ENCODE data around the gene ZBTB17. TPM values are rescaled to one million over a fixed set of nuclear protein-coding genes. Genes with fewer than 3 reads are reported as not detected.
A peak's percentile ranks its signal among the peaks of the same experiment; 100 is the strongest.

ZBTB17 gene
- total and polyA plus RNA-seq, 2 of the 4 experiments (the other 2 are of a cell fraction), result 26.3 to 58.2 TPM

DNA sequence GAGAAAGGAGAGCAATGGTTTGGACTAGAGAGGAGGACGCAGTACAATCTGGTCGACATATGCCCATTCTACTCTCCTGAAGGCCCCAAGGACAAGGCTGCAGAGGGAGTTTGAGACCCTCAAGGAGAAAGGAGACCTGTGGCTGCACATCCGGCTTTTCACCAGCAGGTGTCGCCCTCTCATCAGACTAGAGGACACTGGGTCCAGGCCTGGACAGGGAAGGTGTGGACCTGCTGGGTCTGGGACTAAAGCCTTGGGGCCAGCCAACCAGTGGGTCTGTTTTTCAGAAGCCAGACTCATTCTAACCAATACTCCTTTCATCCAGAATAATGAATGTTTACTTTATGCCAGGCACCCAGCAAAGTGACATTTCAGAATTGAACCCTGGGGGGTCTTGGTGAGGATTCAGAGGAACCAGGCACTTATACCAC lies 33.1 kb upstream of the ZBTB17 start:
- no peak overlapping the region for H4K8ac ChIP-seq (ENCODE audit: low read depth in 2 of 2, low read length in 2 of 2)
- TF ChIP-seq MXI1 (IDR thresholded peaks at IDR 0.05; ENCODE audit: borderline replicate concordance, low read depth, low read length) (no peak), FOS (IDR thresholded peaks at IDR 0.05; ENCODE audit: low read depth, low read length) (no peak), RAD21 (IDR thresholded peaks at IDR 0.05; ENCODE audit: low read length) (peak; percentile 98), MAZ (IDR thresholded peaks at IDR 0.05; ENCODE audit: borderline replicate concordance, low read depth, low read length) (no peak), CEBPB (IDR thresholded peaks at IDR 0.05; ENCODE audit: low read depth, low read length) (no peak), SMC3 (IDR thresholded peaks at IDR 0.05; ENCODE audit: low read depth, low read length) (peak; percentile 98), BHLHE40 (IDR thresholded peaks at IDR 0.05; ENCODE audit: low read depth, low read length) (no peak), MAFK (IDR thresholded peaks at IDR 0.05; ENCODE audit: low read depth, low read length) (no peak), RFX5 (IDR thresholded peaks at IDR 0.05; ENCODE audit: low read depth, low read length) (no peak), RCOR1 (IDR thresholded peaks at IDR 0.05; ENCODE audit: insufficient replicate concordance, low read length) (no peak), POLR2A (IDR thresholded peaks at IDR 0.05; ENCODE audit: low read depth, low read length) (0 out of 2 replicates have a peak, but pooled peaks have one; percentile 23), NFE2L2 (IDR thresholded peaks at IDR 0.05; ENCODE audit: low read depth, low read length) (no peak), CHD1 (IDR thresholded peaks at IDR 0.05; ENCODE audit: low read depth, low read length) (no peak)
- TF ChIP-seq, protein P1, sequence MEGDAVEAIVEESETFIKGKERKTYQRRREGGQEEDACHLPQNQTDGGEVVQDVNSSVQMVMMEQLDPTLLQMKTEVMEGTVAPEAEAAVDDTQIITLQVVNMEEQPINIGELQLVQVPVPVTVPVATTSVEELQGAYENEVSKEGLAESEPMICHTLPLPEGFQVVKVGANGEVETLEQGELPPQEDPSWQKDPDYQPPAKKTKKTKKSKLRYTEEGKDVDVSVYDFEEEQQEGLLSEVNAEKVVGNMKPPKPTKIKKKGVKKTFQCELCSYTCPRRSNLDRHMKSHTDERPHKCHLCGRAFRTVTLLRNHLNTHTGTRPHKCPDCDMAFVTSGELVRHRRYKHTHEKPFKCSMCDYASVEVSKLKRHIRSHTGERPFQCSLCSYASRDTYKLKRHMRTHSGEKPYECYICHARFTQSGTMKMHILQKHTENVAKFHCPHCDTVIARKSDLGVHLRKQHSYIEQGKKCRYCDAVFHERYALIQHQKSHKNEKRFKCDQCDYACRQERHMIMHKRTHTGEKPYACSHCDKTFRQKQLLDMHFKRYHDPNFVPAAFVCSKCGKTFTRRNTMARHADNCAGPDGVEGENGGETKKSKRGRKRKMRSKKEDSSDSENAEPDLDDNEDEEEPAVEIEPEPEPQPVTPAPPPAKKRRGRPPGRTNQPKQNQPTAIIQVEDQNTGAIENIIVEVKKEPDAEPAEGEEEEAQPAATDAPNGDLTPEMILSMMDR (conservative IDR thresholded peaks at IDR 0.05; ENCODE audit: low read depth, low read length), result peak; percentile 97
- TF ChIP-seq, protein P2, sequence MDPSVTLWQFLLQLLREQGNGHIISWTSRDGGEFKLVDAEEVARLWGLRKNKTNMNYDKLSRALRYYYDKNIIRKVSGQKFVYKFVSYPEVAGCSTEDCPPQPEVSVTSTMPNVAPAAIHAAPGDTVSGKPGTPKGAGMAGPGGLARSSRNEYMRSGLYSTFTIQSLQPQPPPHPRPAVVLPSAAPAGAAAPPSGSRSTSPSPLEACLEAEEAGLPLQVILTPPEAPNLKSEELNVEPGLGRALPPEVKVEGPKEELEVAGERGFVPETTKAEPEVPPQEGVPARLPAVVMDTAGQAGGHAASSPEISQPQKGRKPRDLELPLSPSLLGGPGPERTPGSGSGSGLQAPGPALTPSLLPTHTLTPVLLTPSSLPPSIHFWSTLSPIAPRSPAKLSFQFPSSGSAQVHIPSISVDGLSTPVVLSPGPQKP (IDR thresholded peaks at IDR 0.05; ENCODE audit: borderline replicate concordance, low read depth, low read length), result no peak
- TF ChIP-seq, protein P3, sequence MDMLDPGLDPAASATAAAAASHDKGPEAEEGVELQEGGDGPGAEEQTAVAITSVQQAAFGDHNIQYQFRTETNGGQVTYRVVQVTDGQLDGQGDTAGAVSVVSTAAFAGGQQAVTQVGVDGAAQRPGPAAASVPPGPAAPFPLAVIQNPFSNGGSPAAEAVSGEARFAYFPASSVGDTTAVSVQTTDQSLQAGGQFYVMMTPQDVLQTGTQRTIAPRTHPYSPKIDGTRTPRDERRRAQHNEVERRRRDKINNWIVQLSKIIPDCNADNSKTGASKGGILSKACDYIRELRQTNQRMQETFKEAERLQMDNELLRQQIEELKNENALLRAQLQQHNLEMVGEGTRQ (IDR thresholded peaks at IDR 0.05; ENCODE audit: low read depth, low read length), result no peak
- 0 out of 2 replicates have a peak, but pooled peaks cover 4% of the 10 kb centered on the region for H4K20me1 ChIP-seq (ENCODE audit: insufficient read depth, low read length)
- peak overlapping the region; percentile 73 for H2AK9ac ChIP-seq (replicated peaks; ENCODE audit: low read depth, low read length, poor library complexity)
- ChIA-PET CTCF (interaction anchor here (0.8 kb wide), 1 partner anchor 231 kb away, joined by 3 read pairs; no protein-coding TSS in a partner anchor), POLR2A (ENCODE audit: unreplicated experiment) (no interaction called here)
- no peak overlapping the region for H2BK15ac ChIP-seq (ENCODE audit: low read depth, low read length)
- dilution Hi-C loops (cut with HindIII; ENCODE audit: low sequenced_read_pairs, unreplicated experiment) (no loop called here), intact Hi-C loops (cut with micrococcal nuclease) (loop anchor here (1.0 to 5.0 kb wide), 3 partner anchors 24 to 217 kb away; no protein-coding TSS in a partner anchor), in situ Hi-C loops (cut with MboI; ENCODE audit: low sequenced_read_pairs) (no loop called here)
- no peak overlapping the region for H3K4ac ChIP-seq (ENCODE audit: low read depth, low read length)
- H3K9me3 ChIP-seq (ENCODE audit: control insufficient read depth, insufficient read depth, low read length), result no peaks in the 10 kb centered on the region
- no peak overlapping the region for H3K9ac ChIP-seq (ENCODE audit: low read depth, low read length)
- H3K27ac ChIP-seq (ENCODE audit: insufficient read depth, low read length), result no peak overlapping the region
- H3K23ac ChIP-seq (ENCODE audit: low read depth, low read length), result no peak overlapping the region
- DNase-seq (peak; percentile 67), ATAC-seq (ENCODE audit: low read depth) (peak; percentile 79)
- no peaks in the 10 kb centered on the region for H3K79me1 ChIP-seq (ENCODE audit: low read depth in 1 of 2, low read length in 2 of 2)
- no peak overlapping the region for H4K91ac ChIP-seq (ENCODE audit: insufficient read depth, low read depth, low read length)
- no peak overlapping the region for H4K5ac ChIP-seq (ENCODE audit: low read depth, low read length)
- no peak overlapping the region for H3K14ac ChIP-seq (replicated peaks; ENCODE audit: low read depth, low read length)
- no peak overlapping the region for H3K18ac ChIP-seq (ENCODE audit: low read depth, low read length)
- no peaks in the 10 kb centered on the region; the same call in 1 of the 2 replicates for H3K9me1 ChIP-seq (ENCODE audit: insufficient read depth, low read length)
- peaks cover 9% of the 10 kb centered on the region for H3K4me1 ChIP-seq (ENCODE audit: control insufficient read depth, insufficient read depth, low read length)
- H2AK5ac ChIP-seq (ENCODE audit: low read depth, low read length), result no peak overlapping the region
- WGBS, 2 experiments (ENCODE audit: extremely low coverage in 2 of 2, insufficient read length in 1 of 2), result no CpG with 5 or more reads among the region's 4 CpGs
- H3K4me2 ChIP-seq (ENCODE audit: low read depth, low read length), result no peak overlapping the region
- H3K4me3 ChIP-seq (ENCODE audit: insufficient read depth, low read depth, low read length), result no peak overlapping the region
- no peaks in the 10 kb centered on the region for H3K36me3 ChIP-seq (ENCODE audit: control insufficient read depth, insufficient read depth, low read length)
- H3K56ac ChIP-seq (ENCODE audit: extremely low read depth, insufficient read depth, low read length), result no peak overlapping the region
- BruUV-seq (replicated peaks), result no TSS peak
- H3K27me3 ChIP-seq (ENCODE audit: control insufficient read depth, insufficient read depth, low read length), result peaks cover 2% of the 10 kb centered on the region; the same call in 1 of the 2 replicates
- peak overlapping the region; percentile 74 for H2AFZ ChIP-seq (replicated peaks; ENCODE audit: low read length, poor library complexity)
- H2BK5ac ChIP-seq (ENCODE audit: low read depth, low read length, poor library complexity, severe bottlenecking), result no peak overlapping the region
- H2BK120ac ChIP-seq (ENCODE audit: low read depth, low read length), result no peak overlapping the region
- H2BK20ac ChIP-seq (ENCODE audit: low read depth, low read length), result no peak overlapping the region
